Epithelial cell of alveolus of lung (primary cell): ENCODE data around the gene EPB41L5. TPM values are rescaled to one million over a fixed set of nuclear protein-coding genes. Genes with fewer than 3 reads are reported as not detected.

Experiments used
- total RNA-seq: library from RNA; depleted of rRNA; stranded (reverse); fragments of >200 nt; gene quantifications from 2 replicates; pipeline ENCODE4 v1.2.1, GENCODE V29; 2015

EPB41L5 gene
- 10.9 and 11.8 TPM in 2 replicates for total RNA-seq

DNA sequence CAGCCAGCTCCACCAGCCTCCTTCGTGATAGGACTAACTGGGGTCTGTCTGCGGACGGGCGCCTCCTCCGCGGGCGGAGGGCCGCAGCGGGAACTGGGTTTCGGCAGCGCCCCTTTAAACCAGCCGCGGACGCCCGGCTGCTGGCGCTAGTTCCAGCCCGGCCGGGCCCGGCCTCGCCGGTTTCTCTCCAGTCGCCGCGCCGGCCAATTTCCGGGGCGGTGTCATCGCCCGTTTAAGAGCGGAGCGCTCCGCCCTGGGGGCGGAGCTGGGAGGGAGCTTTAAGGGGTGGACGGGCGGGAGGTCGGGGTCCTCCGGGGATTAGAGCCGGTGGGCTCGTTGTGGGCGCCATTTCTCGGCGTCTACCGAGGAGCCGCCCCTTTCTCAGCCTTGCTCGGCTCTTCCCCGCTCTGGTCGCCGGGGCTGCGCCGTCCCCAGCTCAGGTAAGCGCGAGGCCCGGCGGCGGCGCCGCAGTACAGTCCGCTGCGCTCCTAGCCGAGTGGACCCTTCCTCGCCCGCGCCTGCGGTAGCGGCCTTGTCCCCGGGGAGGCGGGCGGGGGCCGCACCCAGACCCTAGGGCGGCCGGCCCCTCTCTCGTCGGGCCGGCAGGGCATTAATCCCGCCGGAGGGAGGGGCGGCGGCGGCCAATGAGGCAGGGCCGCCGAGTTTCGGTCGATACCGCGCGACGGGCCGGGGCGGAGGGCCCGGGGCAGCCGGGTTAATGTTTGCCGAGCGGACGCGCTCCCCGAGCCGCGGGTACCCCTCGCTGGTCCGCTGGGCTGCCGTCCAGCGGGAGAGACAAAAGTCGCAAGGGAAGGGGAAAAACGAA is at the start of gene EPB41L5:
TSS of gene EPB41L5 (plus strand) at position 307 of the 826 bp plus-strand sequence. CDS start 6,008 bp downstream, outside the sequence.

DNA sequence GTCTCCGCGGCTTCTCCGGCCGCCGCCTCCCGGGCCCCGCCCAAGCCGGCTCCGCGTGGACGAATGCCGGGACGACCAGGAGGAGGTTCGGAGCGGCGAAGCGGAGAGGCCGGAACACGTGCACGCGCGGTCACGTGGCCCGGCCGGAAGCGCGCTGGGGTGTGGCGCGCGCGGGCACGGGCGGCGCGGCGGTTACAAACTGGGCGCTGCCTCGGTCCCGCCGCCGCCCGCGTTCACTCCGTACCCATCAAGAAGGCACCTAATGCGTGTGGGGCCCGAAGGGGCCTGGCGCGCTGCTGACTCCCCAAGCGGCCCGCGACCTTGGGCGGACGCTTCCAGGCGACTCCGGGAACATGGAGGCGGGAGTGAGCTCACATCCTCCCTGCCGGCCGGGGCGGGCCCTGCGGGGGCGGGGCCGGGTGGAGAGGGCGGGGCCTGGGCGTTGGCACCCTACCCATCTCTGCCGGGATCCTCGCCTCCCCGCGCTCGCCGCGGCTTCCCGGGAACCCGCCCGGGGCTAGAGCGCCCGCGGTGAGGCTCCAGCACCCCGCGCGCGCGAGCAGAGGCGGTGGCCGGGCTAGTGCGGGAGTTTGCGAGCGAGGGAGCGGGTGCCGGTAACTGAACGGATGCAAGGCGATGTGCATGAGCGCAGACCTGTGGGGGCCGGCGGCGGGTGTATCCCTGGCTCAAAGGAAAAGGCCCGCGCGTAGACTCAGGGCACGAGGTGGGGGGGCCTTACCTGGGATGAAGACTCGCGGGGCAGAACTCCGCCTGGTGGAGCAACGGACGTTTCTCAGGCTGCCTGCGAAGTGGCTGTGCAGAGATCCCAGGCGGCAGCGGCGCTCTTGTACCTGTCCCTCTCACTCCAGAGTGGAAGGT is 210.4 kb downstream of the EPB41L5 start, which contains the start of gene TMEM185B:
TSS of gene TMEM185B (minus strand) at position 367 of the 879 bp plus-strand sequence. CDS start 424 bp downstream, outside the sequence.

Other genes with a start within 250 kb of the EPB41L5 start
- 23.2 and 25.7 TPM in 2 replicates for gene TMEM185B, start 210.3 kb downstream of the EPB41L5 start, total RNA-seq
- gene RALB, start 239.8 kb downstream of the EPB41L5 start, total RNA-seq = 28.3 and 48.4 TPM in 2 replicates